HCT116 (cell line): Measurements from ENCODE around the gene RPL37A. TPM values are rescaled to one million over a fixed set of nuclear protein-coding genes. Genes with fewer than 3 reads are reported as not detected.

Source experiments
- ATAC-seq: fragments of 200-7000 bp; cut with Tn5 transposase; 2 replicates; pipeline ENCODE4 v1.9.1; 2020; ENCODE audit warnings: mild to moderate bottlenecking, moderate library complexity
- BruUV-seq: library from RNA; stranded (reverse); fragments of 400-500 nt; replicated peaks from 2 replicates; lab custom pipeline; 2021; lab: Mats Ljungman, UMichigan
- CTCF ChIA-PET: fragments of 300-600 bp; sonication (Branson Sonifier 250); formaldehyde crosslinking; loops from one replicate; lab custom pipeline; 2021; ENCODE audit warnings: antibody characterized with exemption; lab: Charles Lee
- POLR2A ChIA-PET: fragments of 300-600, 350-600 bp; sonication (Branson Sonifier 250); formaldehyde crosslinking; loops from one replicate; lab custom pipeline; 2021; ENCODE audit warnings: antibody characterized with exemption; lab: Charles Lee
- RAD21 ChIA-PET, 2 experiments: fragments of 300-600 bp; sonication (Branson Sonifier 250); formaldehyde crosslinking; loops; one replicate each; lab custom pipeline; 2023; ENCODE audit warnings: low total read pairs in 2 of 2; ENCODE audit not compliant: uncharacterized antibody in 2 of 2, unreplicated experiment in 2 of 2, low non-redundant PET in 1 of 2; lab: Charles Lee
- DNase-seq: peaks from one replicate; pipeline ENCODE4 v3.0.0-alpha.2; 2010; ENCODE audit warnings: low read depth, low spot score
- H2AFZ ChIP-seq: fragments of 200-600 bp; shearing (Covaris generic), sonication (generic); 2 replicates; pipeline ENCODE4 v1.6.1; 2017; ENCODE audit warnings: low read depth, mixed run types, mixed read lengths, antibody characterized with exemption, low read length; ENCODE audit not compliant: poor library complexity, severe bottlenecking
- H3K27ac ChIP-seq: 2 replicates; pipeline ENCODE4 v1.5.1; 2012; ENCODE audit warnings: low read depth, low read length
- H3K27me3 ChIP-seq: fragments of 200-600 bp; sonication (generic); 2 replicates; pipeline ENCODE4 v1.6.1; 2016; ENCODE audit warnings: mixed run types, low read length, mixed read lengths; ENCODE audit not compliant: insufficient read depth
- H3K36me3 ChIP-seq, 2 experiments: fragments of 200-500 bp in 1 of 2; fragments of 200-600 bp in 1 of 2; sonication (Bioruptor generic) in 1 of 2; sonication (generic) in 1 of 2; 2 replicates each; pipeline versions ENCODE4 v1.5.1 to v1.6.1; 2014 to 2016; ENCODE audit warnings: low read length in 2 of 2, inconsistent platforms in 1 of 2, mixed read lengths in 1 of 2, mixed run types in 1 of 2; ENCODE audit not compliant: insufficient read depth in 2 of 2, control insufficient read depth in 1 of 2
- H3K4me1 ChIP-seq, 2 experiments: fragments of 200-600 bp in 1 of 2; sonication (generic) in 1 of 2; 2 replicates each; pipeline versions ENCODE4 v1.5.1 to v1.6.1; 2012 to 2017; ENCODE audit warnings: low read length in 2 of 2, inconsistent platforms in 1 of 2, mild to moderate bottlenecking in 1 of 2, mixed read lengths in 1 of 2, mixed run types in 1 of 2, moderate library complexity in 1 of 2; ENCODE audit not compliant: insufficient read depth in 2 of 2, control insufficient read depth in 1 of 2
- H3K4me2 ChIP-seq: fragments of 200-600 bp; sonication (generic); 2 replicates; pipeline ENCODE4 v1.6.1; 2017; ENCODE audit warnings: mixed run types, low read length, mixed read lengths
- H3K4me3 ChIP-seq, 2 experiments: fragments of 200-600 bp in 1 of 2; sonication (generic) in 1 of 2; replicated peaks in 1 of 2; 2 replicates each; pipeline ENCODE4 v1.5.1; 2011 to 2016; ENCODE audit warnings: low read length in 2 of 2, control low read depth in 1 of 2, low read depth in 1 of 2, mild to moderate bottlenecking in 1 of 2, mixed read lengths in 1 of 2, mixed run types in 1 of 2
- H3K79me2 ChIP-seq: fragments of 200-600 bp; sonication (generic); 2 replicates; pipeline ENCODE4 v1.6.1; 2017; ENCODE audit warnings: mild to moderate bottlenecking, mixed run types, low read length, moderate library complexity, mixed read lengths; ENCODE audit not compliant: insufficient read depth
- H3K9ac ChIP-seq: fragments of 200-600 bp; sonication (generic); 2 replicates; pipeline ENCODE4 v1.6.1; 2016; ENCODE audit warnings: low read length, mixed read lengths
- H3K9me2 ChIP-seq: fragments of 200-600 bp; sonication (generic), shearing (Covaris generic); 2 replicates; pipeline ENCODE4 v1.6.1; 2017; ENCODE audit warnings: mixed run types, mild to moderate bottlenecking, moderate library complexity; ENCODE audit not compliant: insufficient read depth
- H3K9me3 ChIP-seq, 2 experiments: fragments of 200-500 bp in 1 of 2; fragments of 200-600 bp in 1 of 2; sonication (Bioruptor generic) in 1 of 2; sonication (generic) in 1 of 2; 2 replicates each; pipeline ENCODE4 v1.6.1; 2014 to 2017; ENCODE audit warnings: low read length in 2 of 2, mixed read lengths in 2 of 2, inconsistent platforms in 1 of 2, low read depth in 1 of 2, mild to moderate bottlenecking in 1 of 2, mixed run types in 1 of 2, moderate library complexity in 1 of 2; ENCODE audit not compliant: control insufficient read depth in 1 of 2, insufficient read depth in 1 of 2
- H4K20me1 ChIP-seq: fragments of 200-600 bp; sonication (generic), shearing (Covaris generic); 2 replicates; pipeline ENCODE4 v1.6.1; 2017; ENCODE audit warnings: mixed run types, mild to moderate bottlenecking, moderate library complexity; ENCODE audit not compliant: insufficient read depth
- ATF3 ChIP-seq: IDR thresholded peaks from 2 replicates; pipeline ENCODE4 v1.6.1; 2012
- CTCF ChIP-seq, 3 experiments: fragments of 200-600 bp in 1 of 3; sonication (generic) in 1 of 3; IDR thresholded peaks in 2 of 3; conservative IDR thresholded peaks in 1 of 3; 2 replicates each; pipeline ENCODE4 v1.5.1; 2012 to 2017; ENCODE audit warnings: low read depth in 2 of 3, low read length in 2 of 3, antibody characterized with exemption in 1 of 3, borderline replicate concordance in 1 of 3, control low read depth in 1 of 3, mild to moderate bottlenecking in 1 of 3, mixed read lengths in 1 of 3, mixed run types in 1 of 3, moderate library complexity in 1 of 3; ENCODE audit not compliant: insufficient read depth in 1 of 3
- EZH2phosphoT487 ChIP-seq: fragments of 200-600 bp; IDR thresholded peaks from 2 replicates; pipeline ENCODE4 v1.6.1; 2018; ENCODE audit warnings: antibody characterized with exemption, borderline replicate concordance
- POLR2AphosphoS5 ChIP-seq: IDR thresholded peaks from 2 replicates; pipeline ENCODE4 v1.6.1; 2011; ENCODE audit warnings: mild to moderate bottlenecking, low read depth, low read length, moderate library complexity
- TCF7L2 ChIP-seq: IDR thresholded peaks from 2 replicates; pipeline ENCODE4 v1.7.0; 2011; ENCODE audit warnings: borderline replicate concordance, inconsistent platforms; ENCODE audit not compliant: insufficient read depth, insufficient read length; ENCODE audit errors: extremely low read depth
- YY1 ChIP-seq: IDR thresholded peaks from 2 replicates; pipeline ENCODE4 v1.6.1; 2011; ENCODE audit warnings: low read length, low read depth, moderate library complexity, mild to moderate bottlenecking; ENCODE audit not compliant: insufficient replicate concordance; ENCODE audit errors: extremely low read depth
- intact Hi-C: fragments of 100-400 bp; cut with micrococcal nuclease; formaldehyde crosslinking; loops from 2 replicates; pipeline ENCODE4 v1.10.0; 2022
- total RNA-seq: library from RNA; stranded (reverse); gene quantifications from one replicate; pipeline ENCODE4 v1.2.1, GENCODE V29; 2021; ENCODE audit not compliant: unreplicated experiment

The RPL37A gene
- total RNA-seq, 1 experiment from 2014 or later, result 3,018 TPM

GRCh38 chr2:216526939-216527338 lies 28.3 kb downstream of the RPL37A start:
- Histone ChIP-seq H3K4me1 (no peaks in the 10 kb centered on the region), H3K9me3 (no peaks in the 10 kb centered on the region), H2AFZ (no peak overlapping the region), H3K9me2 (no peaks in the 10 kb centered on the region), H3K9ac (no peak overlapping the region), H4K20me1 (no peaks in the 10 kb centered on the region), H3K27ac (no peak overlapping the region), H3K4me3 (no peak overlapping the region), H3K36me3 (no peaks in the 10 kb centered on the region), H3K27me3 (no peaks in the 10 kb centered on the region), H3K79me2 (no peaks in the 10 kb centered on the region), H3K4me2 (no peak overlapping the region)
- TF ChIP-seq TCF7L2, result no peak
- BruUV-seq, result no TSS peak
- POLR2A ChIA-PET, result no interaction called here
- intact Hi-C loops, result no loop called here
- CTCF ChIA-PET, result interaction anchor here (0.9 kb wide), 1 partner anchor 9 kb away, joined by 3 read pairs; no protein-coding TSS in a partner anchor
- RAD21 ChIA-PET, result no interaction called here
- no peak for DNase-seq
- ATAC-seq, result no peak

- Histone ChIP-seq H3K79me2 (no peaks in the 10 kb centered on the region), H3K9me3 (no peaks in the 10 kb centered on the region), H3K36me3 (no peaks in the 10 kb centered on the region), H3K4me2 (no peak overlapping the region), H3K4me3 (no peak overlapping the region), H3K9ac (no peak overlapping the region), H3K27ac (no peak overlapping the region), H4K20me1 (no peaks in the 10 kb centered on the region), H3K9me2 (no peaks in the 10 kb centered on the region), H3K4me1 (no peaks in the 10 kb centered on the region), H2AFZ (no peak overlapping the region), H3K27me3 (no peaks in the 10 kb centered on the region)
- ChIA-PET POLR2A (no interaction called here), RAD21 (no interaction called here), CTCF (interaction anchor here (0.9 kb wide), 1 partner anchor 9 kb away, joined by 3 read pairs; no protein-coding TSS in a partner anchor)
- TF ChIP-seq ATF3, result no peak
- no peak for TF ChIP-seq YY1
- TF ChIP-seq EZH2phosphoT487, result no peak
- no peak for TF ChIP-seq CTCF (IDR thresholded peaks at IDR 0.05 in 2 of 3, conservative IDR thresholded peaks at IDR 0.05 in 1 of 3; ENCODE audit: borderline replicate concordance in 1 of 3, insufficient read depth in 1 of 3, low read depth in 2 of 3, low read length in 2 of 3)
- TF ChIP-seq POLR2AphosphoS5, result no peak
- intact Hi-C loops, result no loop called here
- ATAC-seq (no peak), DNase-seq (no peak)
- BruUV-seq, result no TSS peak
Measured at GRCh38 chr2:216527600-216527999, 29.0 kb downstream of the RPL37A start.
